HCT116 (cell line): ENCODE measurements around the gene IFNA2. TPM values are rescaled to one million over a fixed set of nuclear protein-coding genes. Genes with fewer than 3 reads are reported as not detected.

Experiments
- ATAC-seq: fragments of 200-7000 bp; cut with Tn5 transposase; 2 replicates; pipeline ENCODE4 v1.9.1; 2020; ENCODE audit warnings: mild to moderate bottlenecking, moderate library complexity
- BruUV-seq: library from RNA; stranded (reverse); fragments of 400-500 nt; replicated peaks from 2 replicates; lab custom pipeline; 2021; lab: Mats Ljungman, UMichigan
- CTCF ChIA-PET: fragments of 300-600 bp; sonication (Branson Sonifier 250); formaldehyde crosslinking; loops from one replicate; lab custom pipeline; 2021; ENCODE audit warnings: antibody characterized with exemption; lab: Charles Lee
- POLR2A ChIA-PET: fragments of 300-600, 350-600 bp; sonication (Branson Sonifier 250); formaldehyde crosslinking; loops from one replicate; lab custom pipeline; 2021; ENCODE audit warnings: antibody characterized with exemption; lab: Charles Lee
- RAD21 ChIA-PET, 2 experiments: fragments of 300-600 bp; sonication (Branson Sonifier 250); formaldehyde crosslinking; loops; one replicate each; lab custom pipeline; 2023; ENCODE audit warnings: low total read pairs in 2 of 2; ENCODE audit not compliant: uncharacterized antibody in 2 of 2, unreplicated experiment in 2 of 2, low non-redundant PET in 1 of 2; lab: Charles Lee
- DNase-seq: peaks from one replicate; pipeline ENCODE4 v3.0.0-alpha.2; 2010; ENCODE audit warnings: low read depth, low spot score
- H2AFZ ChIP-seq: fragments of 200-600 bp; shearing (Covaris generic), sonication (generic); 2 replicates; pipeline ENCODE4 v1.6.1; 2017; ENCODE audit warnings: low read depth, mixed run types, mixed read lengths, antibody characterized with exemption, low read length; ENCODE audit not compliant: poor library complexity, severe bottlenecking
- H3K27ac ChIP-seq: 2 replicates; pipeline ENCODE4 v1.5.1; 2012; ENCODE audit warnings: low read depth, low read length
- H3K27me3 ChIP-seq: fragments of 200-600 bp; sonication (generic); 2 replicates; pipeline ENCODE4 v1.6.1; 2016; ENCODE audit warnings: mixed run types, low read length, mixed read lengths; ENCODE audit not compliant: insufficient read depth
- H3K36me3 ChIP-seq, 2 experiments: fragments of 200-500 bp in 1 of 2; fragments of 200-600 bp in 1 of 2; sonication (Bioruptor generic) in 1 of 2; sonication (generic) in 1 of 2; 2 replicates each; pipeline versions ENCODE4 v1.5.1 to v1.6.1; 2014 to 2016; ENCODE audit warnings: low read length in 2 of 2, inconsistent platforms in 1 of 2, mixed read lengths in 1 of 2, mixed run types in 1 of 2; ENCODE audit not compliant: insufficient read depth in 2 of 2, control insufficient read depth in 1 of 2
- H3K4me1 ChIP-seq, 2 experiments: fragments of 200-600 bp in 1 of 2; sonication (generic) in 1 of 2; 2 replicates each; pipeline versions ENCODE4 v1.5.1 to v1.6.1; 2012 to 2017; ENCODE audit warnings: low read length in 2 of 2, inconsistent platforms in 1 of 2, mild to moderate bottlenecking in 1 of 2, mixed read lengths in 1 of 2, mixed run types in 1 of 2, moderate library complexity in 1 of 2; ENCODE audit not compliant: insufficient read depth in 2 of 2, control insufficient read depth in 1 of 2
- H3K4me2 ChIP-seq: fragments of 200-600 bp; sonication (generic); 2 replicates; pipeline ENCODE4 v1.6.1; 2017; ENCODE audit warnings: mixed run types, low read length, mixed read lengths
- H3K4me3 ChIP-seq, 2 experiments: fragments of 200-600 bp in 1 of 2; sonication (generic) in 1 of 2; replicated peaks in 1 of 2; 2 replicates each; pipeline ENCODE4 v1.5.1; 2011 to 2016; ENCODE audit warnings: low read length in 2 of 2, control low read depth in 1 of 2, low read depth in 1 of 2, mild to moderate bottlenecking in 1 of 2, mixed read lengths in 1 of 2, mixed run types in 1 of 2
- H3K79me2 ChIP-seq: fragments of 200-600 bp; sonication (generic); 2 replicates; pipeline ENCODE4 v1.6.1; 2017; ENCODE audit warnings: mild to moderate bottlenecking, mixed run types, low read length, moderate library complexity, mixed read lengths; ENCODE audit not compliant: insufficient read depth
- H3K9ac ChIP-seq: fragments of 200-600 bp; sonication (generic); 2 replicates; pipeline ENCODE4 v1.6.1; 2016; ENCODE audit warnings: low read length, mixed read lengths
- H3K9me2 ChIP-seq: fragments of 200-600 bp; sonication (generic), shearing (Covaris generic); 2 replicates; pipeline ENCODE4 v1.6.1; 2017; ENCODE audit warnings: mixed run types, mild to moderate bottlenecking, moderate library complexity; ENCODE audit not compliant: insufficient read depth
- H3K9me3 ChIP-seq, 2 experiments: fragments of 200-500 bp in 1 of 2; fragments of 200-600 bp in 1 of 2; sonication (Bioruptor generic) in 1 of 2; sonication (generic) in 1 of 2; 2 replicates each; pipeline ENCODE4 v1.6.1; 2014 to 2017; ENCODE audit warnings: low read length in 2 of 2, mixed read lengths in 2 of 2, inconsistent platforms in 1 of 2, low read depth in 1 of 2, mild to moderate bottlenecking in 1 of 2, mixed run types in 1 of 2, moderate library complexity in 1 of 2; ENCODE audit not compliant: control insufficient read depth in 1 of 2, insufficient read depth in 1 of 2
- H4K20me1 ChIP-seq: fragments of 200-600 bp; sonication (generic), shearing (Covaris generic); 2 replicates; pipeline ENCODE4 v1.6.1; 2017; ENCODE audit warnings: mixed run types, mild to moderate bottlenecking, moderate library complexity; ENCODE audit not compliant: insufficient read depth
- ATF3 ChIP-seq: IDR thresholded peaks from 2 replicates; pipeline ENCODE4 v1.6.1; 2012
- CBX3 ChIP-seq: IDR thresholded peaks from 2 replicates; pipeline ENCODE4 v1.6.1; 2012; ENCODE audit warnings: low read depth
- CEBPB ChIP-seq: IDR thresholded peaks from 2 replicates; pipeline ENCODE4 v1.6.1; 2012; ENCODE audit warnings: low read depth
- CTCF ChIP-seq, 3 experiments: fragments of 200-600 bp in 1 of 3; sonication (generic) in 1 of 3; IDR thresholded peaks in 2 of 3; conservative IDR thresholded peaks in 1 of 3; 2 replicates each; pipeline ENCODE4 v1.5.1; 2012 to 2017; ENCODE audit warnings: low read depth in 2 of 3, low read length in 2 of 3, antibody characterized with exemption in 1 of 3, borderline replicate concordance in 1 of 3, control low read depth in 1 of 3, mild to moderate bottlenecking in 1 of 3, mixed read lengths in 1 of 3, mixed run types in 1 of 3, moderate library complexity in 1 of 3; ENCODE audit not compliant: insufficient read depth in 1 of 3
- ELF1 ChIP-seq: IDR thresholded peaks from 2 replicates; pipeline ENCODE4 v1.6.1; 2012; ENCODE audit warnings: low read depth, borderline replicate concordance
- EZH2 ChIP-seq: fragments of 200-600 bp; sonication (generic); IDR thresholded peaks from 2 replicates; pipeline ENCODE4 v1.6.1; 2017; ENCODE audit warnings: antibody characterized with exemption, mixed run types
- EZH2phosphoT487 ChIP-seq: fragments of 200-600 bp; IDR thresholded peaks from 2 replicates; pipeline ENCODE4 v1.6.1; 2018; ENCODE audit warnings: antibody characterized with exemption, borderline replicate concordance
- FOSL1 ChIP-seq: IDR thresholded peaks from 2 replicates; pipeline ENCODE4 v1.6.1; 2012; ENCODE audit warnings: low read depth
- MAX ChIP-seq: IDR thresholded peaks from 2 replicates; pipeline ENCODE4 v1.6.1; 2012
- POLR2A ChIP-seq: IDR thresholded peaks from 2 replicates; pipeline ENCODE4 v1.7.0; 2011; ENCODE audit warnings: borderline replicate concordance; ENCODE audit not compliant: insufficient read depth, insufficient read length; ENCODE audit errors: extremely low read depth
- POLR2AphosphoS5 ChIP-seq: IDR thresholded peaks from 2 replicates; pipeline ENCODE4 v1.6.1; 2011; ENCODE audit warnings: mild to moderate bottlenecking, low read depth, low read length, moderate library complexity
- RAD21 ChIP-seq: IDR thresholded peaks from 2 replicates; pipeline ENCODE4 v1.6.1; 2012; ENCODE audit warnings: low read depth, mild to moderate bottlenecking
- REST ChIP-seq: IDR thresholded peaks from 2 replicates; pipeline ENCODE4 v1.6.1; 2012; ENCODE audit warnings: low read depth
- SP1 ChIP-seq: IDR thresholded peaks from 2 replicates; pipeline ENCODE4 v1.6.1; 2012; ENCODE audit warnings: low read depth
- YY1 ChIP-seq: IDR thresholded peaks from 2 replicates; pipeline ENCODE4 v1.6.1; 2011; ENCODE audit warnings: low read length, low read depth, moderate library complexity, mild to moderate bottlenecking; ENCODE audit not compliant: insufficient replicate concordance; ENCODE audit errors: extremely low read depth
- ZBTB33 ChIP-seq: IDR thresholded peaks from 2 replicates; pipeline ENCODE4 v1.6.1; 2011; ENCODE audit warnings: mild to moderate bottlenecking, low read length, moderate library complexity; ENCODE audit not compliant: insufficient replicate concordance; ENCODE audit errors: extremely low read depth
- ZFX ChIP-seq: fragments of 450-650 bp; IDR thresholded peaks from 2 replicates; pipeline ENCODE4 v1.6.1; 2017
- ZNF274 ChIP-seq: fragments of 200-500 bp; sonication (Bioruptor generic); IDR thresholded peaks from 2 replicates; pipeline ENCODE4 v1.6.1; 2014; ENCODE audit warnings: mild to moderate bottlenecking, low read depth, low read length, inconsistent platforms
- intact Hi-C: fragments of 100-400 bp; cut with micrococcal nuclease; formaldehyde crosslinking; loops from 2 replicates; pipeline ENCODE4 v1.10.0; 2022
- total RNA-seq: library from RNA; stranded (reverse); gene quantifications from one replicate; pipeline ENCODE4 v1.2.1, GENCODE V29; 2021; ENCODE audit not compliant: unreplicated experiment

Gene IFNA2
- total RNA-seq, 1 experiment from 2014 or later = not detected

- ChIA-PET POLR2A (no interaction called here), RAD21 (no interaction called here), CTCF (no interaction called here)
- Histone ChIP-seq H3K4me1 (no peaks in the 10 kb centered on the region), H2AFZ (no peak overlapping the region), H3K4me3 (no peak overlapping the region), H3K36me3 (no peaks in the 10 kb centered on the region), H3K9me2 (no peaks in the 10 kb centered on the region), H3K27ac (no peak overlapping the region), H3K9ac (no peak overlapping the region), H3K79me2 (no peaks in the 10 kb centered on the region), H4K20me1 (no peaks in the 10 kb centered on the region), H3K9me3 (no peaks in the 10 kb centered on the region), H3K27me3 (no peaks in the 10 kb centered on the region), H3K4me2 (no peak overlapping the region)
- no TSS peak for BruUV-seq
- intact Hi-C loops = no loop called here
- TF ChIP-seq EZH2phosphoT487 (no peak), ZNF274 (no peak), ZBTB33 (no peak), MAX (no peak), CEBPB (no peak), ATF3 (no peak), FOSL1 (no peak), SP1 (no peak), YY1 (no peak), REST (no peak), POLR2AphosphoS5 (no peak), ZFX (no peak), RAD21 (no peak), EZH2 (no peak), CTCF (IDR thresholded peaks at IDR 0.05 in 2 of 3, conservative IDR thresholded peaks at IDR 0.05 in 1 of 3; ENCODE audit: borderline replicate concordance in 1 of 3, insufficient read depth in 1 of 3, low read depth in 2 of 3, low read length in 2 of 3) (no peak), POLR2A (no peak), ELF1 (no peak), CBX3 (no peak)
- DNase-seq (no peak), ATAC-seq (no peak)
These were observed 18.9 kb upstream of the IFNA2 start for GRCh38 chr9:21404146-21404545.
